Activated naive CD8-positive, alpha-beta T cell treated with anti-CD3 and anti-CD28 coated beads for 36 hours (primary cell): ENCODE measurements around the gene GARIN5B. TPM values are rescaled to one million over a fixed set of nuclear protein-coding genes. Genes with fewer than 3 reads are reported as not detected.
"Not testable (repeated sequence)": the region's sequence is repeated elsewhere in the genome, so short reads cannot be mapped to it uniquely, and the experiment has no call there.

Source experiments
- DNase-seq: peaks from one replicate; pipeline ENCODE4 v3.0.0; 2021
- H3K27ac Mint-ChIP-seq: one replicate; pipeline ENCODE4 v1.8.0; 2022; ENCODE audit warnings: mild to moderate bottlenecking, moderate library complexity, mixed read lengths
- H3K27me3 Mint-ChIP-seq: one replicate; pipeline ENCODE4 v1.8.0; 2022; ENCODE audit warnings: mild to moderate bottlenecking, mixed read lengths
- H3K36me3 Mint-ChIP-seq: one replicate; pipeline ENCODE4 v1.8.0; 2021; ENCODE audit warnings: mild to moderate bottlenecking, mixed read lengths
- H3K4me1 Mint-ChIP-seq: one replicate; pipeline ENCODE4 v1.8.0; 2021; ENCODE audit warnings: mixed read lengths
- H3K4me3 Mint-ChIP-seq: one replicate; pipeline ENCODE4 v1.8.0; 2022; ENCODE audit warnings: mild to moderate bottlenecking, moderate library complexity, mixed read lengths
- H3K9me3 Mint-ChIP-seq: one replicate; pipeline ENCODE4 v1.8.0; 2022; ENCODE audit warnings: mixed read lengths
- total RNA-seq, 2 experiments: library from RNA; stranded (reverse); gene quantifications; one replicate each; pipeline ENCODE4 v1.2.3, GENCODE V29; 2021

Gene GARIN5B
- total RNA-seq, result not detected

- Mint-ChIP-seq H3K4me1 (no peaks in the 10 kb centered on the region), H3K9me3 (no peaks in the 10 kb centered on the region), H3K4me3 (no peak within 1 kb of the TSS), H3K27me3 (peaks cover 12% of the 10 kb centered on the region), H3K27ac (no peak within 1 kb of the TSS), H3K36me3 (no peaks in the 10 kb centered on the region)
- DNase-seq, result no peak
Observed at GRCh38 chr19:55362990-55363716, at the start of gene GARIN5B. TSS of gene GARIN5B (minus strand) at chr19:55363260. CDS start at chr19:55363066, 194 bp downstream.

- no peak overlapping the region for H3K27ac Mint-ChIP-seq
- no peak overlapping the region for H3K4me3 Mint-ChIP-seq
- DNase-seq, result no peak
- peaks cover 15% of the 10 kb centered on the region for H3K9me3 Mint-ChIP-seq
- peaks cover 30% of the 10 kb centered on the region for H3K36me3 Mint-ChIP-seq
- peaks cover 5% of the 10 kb centered on the region for H3K27me3 Mint-ChIP-seq
- H3K4me1 Mint-ChIP-seq, result peaks cover 22% of the 10 kb centered on the region
Observed at GRCh38 chr19:55410168-55410567, 47.1 kb upstream of the GARIN5B start.

GRCh38 chr19:55409179-55409578 lies 46.1 kb upstream of the GARIN5B start:
- not testable (repeated sequence) for DNase-seq, H3K27me3 Mint-ChIP-seq, H3K4me3 Mint-ChIP-seq
- Mint-ChIP-seq H3K27ac (peak overlapping the region; percentile 97), H3K9me3 (peaks cover 15% of the 10 kb centered on the region), H3K4me1 (peaks cover 22% of the 10 kb centered on the region), H3K36me3 (peaks cover 35% of the 10 kb centered on the region)

- H3K4me1 Mint-ChIP-seq, result peaks cover 24% of the 10 kb centered on the region
- DNase-seq, result no peak
- peak overlapping the region; percentile 92 for H3K4me3 Mint-ChIP-seq
- peak overlapping the region; percentile 97 for H3K27ac Mint-ChIP-seq
- H3K9me3 Mint-ChIP-seq, result peaks cover 15% of the 10 kb centered on the region
- peaks cover 40% of the 10 kb centered on the region for H3K36me3 Mint-ChIP-seq
- H3K27me3 Mint-ChIP-seq, result peaks cover 5% of the 10 kb centered on the region
Observed at GRCh38 chr19:55408533-55408872, 45.4 kb upstream of the GARIN5B start.

- H3K4me3 Mint-ChIP-seq, result peak overlapping the region; percentile 92
- H3K4me1 Mint-ChIP-seq, result peaks cover 27% of the 10 kb centered on the region
- peaks cover 45% of the 10 kb centered on the region for H3K36me3 Mint-ChIP-seq
- H3K9me3 Mint-ChIP-seq, result peaks cover 15% of the 10 kb centered on the region
- peak overlapping the region; percentile 97 for H3K27ac Mint-ChIP-seq
- peaks cover 5% of the 10 kb centered on the region for H3K27me3 Mint-ChIP-seq
- DNase-seq, result peak; percentile 97
Observed at GRCh38 chr19:55407800-55408532, 44.9 kb upstream of the GARIN5B start.

- Mint-ChIP-seq H3K9me3 (peaks cover 15% of the 10 kb centered on the region), H3K27ac (peak within 1 kb of the TSS; percentile 97), H3K4me1 (peaks cover 27% of the 10 kb centered on the region), H3K4me3 (peak within 1 kb of the TSS; percentile 92), H3K36me3 (peaks cover 49% of the 10 kb centered on the region)
- not testable (repeated sequence) for DNase-seq, H3K27me3 Mint-ChIP-seq
Observed at GRCh38 chr19:55407550-55407799, 44.4 kb upstream of the GARIN5B start, which contains the start of gene UBE2S. TSS of gene UBE2S (minus strand) at chr19:55407788. CDS start at chr19:55407589, 199 bp downstream.

- peak overlapping the region; percentile 81 for H3K27ac Mint-ChIP-seq
- DNase-seq, result peak; percentile 41
- peaks cover 5% of the 10 kb centered on the region for H3K27me3 Mint-ChIP-seq
- peaks cover 15% of the 10 kb centered on the region for H3K9me3 Mint-ChIP-seq
- H3K4me1 Mint-ChIP-seq, result peaks cover 27% of the 10 kb centered on the region
- peaks cover 54% of the 10 kb centered on the region for H3K36me3 Mint-ChIP-seq
- peak overlapping the region; percentile 92 for H3K4me3 Mint-ChIP-seq
Observed at GRCh38 chr19:55406826-55407549, 43.9 kb upstream of the GARIN5B start.

- Mint-ChIP-seq H3K27ac (peak overlapping the region; percentile 81), H3K9me3 (peaks cover 15% of the 10 kb centered on the region), H3K4me1 (peaks cover 27% of the 10 kb centered on the region), H3K27me3 (peaks cover 5% of the 10 kb centered on the region), H3K4me3 (peak overlapping the region; percentile 92), H3K36me3 (peaks cover 57% of the 10 kb centered on the region)
- DNase-seq, result no peak
Observed at GRCh38 chr19:55406091-55406825, 43.2 kb upstream of the GARIN5B start.

GRCh38 chr19:55405638-55406037 lies 42.6 kb upstream of the GARIN5B start:
- peaks cover 5% of the 10 kb centered on the region for H3K27me3 Mint-ChIP-seq
- H3K27ac Mint-ChIP-seq, result peak overlapping the region; percentile 81
- H3K36me3 Mint-ChIP-seq, result peaks cover 63% of the 10 kb centered on the region
- no peak for DNase-seq
- H3K4me3 Mint-ChIP-seq, result peak overlapping the region; percentile 92
- H3K4me1 Mint-ChIP-seq, result peaks cover 27% of the 10 kb centered on the region
- H3K9me3 Mint-ChIP-seq, result peaks cover 14% of the 10 kb centered on the region

GRCh38 chr19:55402509-55402908 lies 39.4 kb upstream of the GARIN5B start:
- Mint-ChIP-seq H3K4me1 (peaks cover 37% of the 10 kb centered on the region), H3K4me3 (no peak overlapping the region), H3K9me3 (no peaks in the 10 kb centered on the region), H3K27ac (peak overlapping the region; percentile 25), H3K27me3 (peaks cover 3% of the 10 kb centered on the region), H3K36me3 (peaks cover 55% of the 10 kb centered on the region)
- DNase-seq, result no peak

GRCh38 chr19:55401390-55401789 lies 38.3 kb upstream of the GARIN5B start:
- DNase-seq, H3K9me3 Mint-ChIP-seq, H3K27me3 Mint-ChIP-seq, H3K27ac Mint-ChIP-seq, H3K4me3 Mint-ChIP-seq: not testable (repeated sequence)
- peaks cover 34% of the 10 kb centered on the region for H3K4me1 Mint-ChIP-seq
- H3K36me3 Mint-ChIP-seq, result peaks cover 48% of the 10 kb centered on the region

GRCh38 chr19:55400281-55401087 lies 37.4 kb upstream of the GARIN5B start:
- no peak for DNase-seq
- Mint-ChIP-seq H3K27ac (no peak overlapping the region), H3K4me1 (peaks cover 25% of the 10 kb centered on the region), H3K9me3 (no peaks in the 10 kb centered on the region), H3K4me3 (no peak overlapping the region), H3K27me3 (no peaks in the 10 kb centered on the region), H3K36me3 (peaks cover 39% of the 10 kb centered on the region)

- H3K27ac Mint-ChIP-seq, result peak overlapping the region; percentile 48
- no peak overlapping the region for H3K4me3 Mint-ChIP-seq
- peaks cover 21% of the 10 kb centered on the region for H3K4me1 Mint-ChIP-seq
- H3K27me3 Mint-ChIP-seq, result no peaks in the 10 kb centered on the region
- H3K36me3 Mint-ChIP-seq, result peaks cover 25% of the 10 kb centered on the region
- no peak for DNase-seq
- H3K9me3 Mint-ChIP-seq, result no peaks in the 10 kb centered on the region
Observed at GRCh38 chr19:55398200-55398925, 35.3 kb upstream of the GARIN5B start.
